GM19372 (cell line): Measurements from ENCODE around the gene PITX1.
"Not testable (repeated sequence)": the region's sequence is repeated elsewhere in the genome, so short reads cannot be mapped to it uniquely, and the experiment has no call there.

Source experiments
- ATAC-seq: cut with Tn5 transposase; IDR thresholded peaks from one replicate; pipeline ENCODE4 v1.9.1; 2021; ENCODE audit warnings: mild to moderate bottlenecking, low read depth, moderate library complexity; ENCODE audit not compliant: unreplicated experiment

PITX1 gene

DNA sequence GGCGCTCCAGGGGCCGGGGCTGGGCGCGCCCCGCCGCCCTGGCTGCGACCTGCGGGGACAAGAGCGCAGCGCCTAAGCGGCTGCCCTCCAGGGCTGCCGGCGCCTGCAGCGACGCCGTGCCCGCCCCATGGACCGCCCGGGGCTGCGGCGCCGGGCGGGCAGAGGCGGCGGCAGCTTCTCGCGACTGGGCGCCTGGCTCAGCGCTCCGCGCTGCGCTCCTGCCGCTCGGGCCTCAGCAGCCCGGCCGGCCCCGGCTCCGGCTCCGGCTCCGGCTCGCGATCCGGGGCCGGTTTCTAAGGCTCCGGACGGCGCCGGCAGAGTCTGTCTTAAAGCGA is at the start of gene PITX1:
Gene PITX1 (minus strand): TSS at position 328 of the 335 bp plus-strand sequence. CDS start 347 bp downstream, outside the sequence.
- no peak for ATAC-seq

DNA sequence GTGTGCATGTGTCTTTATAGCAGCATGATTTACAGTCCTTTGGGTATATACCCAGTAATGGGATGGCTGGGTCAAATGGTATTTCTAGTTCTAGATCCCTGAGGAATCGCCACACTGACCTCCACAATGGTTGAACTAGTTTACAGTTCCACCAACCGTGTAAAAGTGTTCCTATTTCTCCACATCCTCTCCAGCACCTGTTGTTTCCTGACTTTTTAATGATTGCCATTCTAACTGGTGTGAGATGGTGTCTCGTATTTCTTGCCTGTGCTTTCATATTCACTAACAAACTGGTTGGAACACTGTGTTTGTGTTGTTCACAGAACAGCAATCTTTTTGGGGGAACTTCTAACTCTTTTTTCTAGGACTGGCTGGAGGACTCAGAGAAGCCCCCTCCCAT is 49.3 kb upstream of the PITX1 start:
- ATAC-seq: not testable (repeated sequence)

DNA sequence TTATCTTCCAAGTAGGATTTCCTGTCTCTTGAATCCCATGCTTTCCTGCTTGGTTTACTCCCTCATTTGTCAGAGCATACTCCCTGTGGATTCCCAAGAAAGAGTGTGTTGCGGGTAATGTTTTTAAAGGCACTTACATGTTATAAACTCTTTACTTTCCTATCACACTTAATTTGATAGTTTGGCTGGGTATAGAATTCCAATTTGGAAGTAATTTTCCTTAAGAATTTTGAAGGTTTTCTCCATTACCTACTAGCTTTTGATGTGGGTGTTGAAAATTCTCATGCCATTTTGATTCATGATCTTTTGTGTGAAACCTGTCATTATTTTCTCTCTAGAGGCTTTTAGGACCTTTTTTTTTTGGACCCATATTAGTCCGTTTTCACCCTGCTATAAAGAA is 47.2 kb upstream of the PITX1 start:
- no peak for ATAC-seq

DNA sequence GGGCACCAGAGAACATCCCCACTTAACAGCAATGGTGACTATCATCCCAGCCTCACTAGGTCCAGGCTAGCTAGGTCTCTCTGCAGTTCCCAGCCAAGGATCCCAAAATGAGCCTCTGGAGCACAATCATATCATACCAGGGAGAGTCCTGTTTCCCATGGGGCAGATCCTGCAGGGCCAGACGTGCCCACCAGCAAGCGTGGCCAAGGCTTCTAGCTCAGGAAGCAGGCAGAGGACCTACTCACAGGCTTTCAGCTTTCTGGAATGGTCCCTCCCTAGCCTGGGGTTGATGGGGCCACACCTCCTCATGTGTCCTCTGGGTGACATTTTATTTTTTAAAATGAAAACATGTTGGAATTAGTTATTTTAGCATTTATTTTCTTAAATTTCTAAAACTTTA is 45.7 kb upstream of the PITX1 start:
- ATAC-seq: no peak

DNA sequence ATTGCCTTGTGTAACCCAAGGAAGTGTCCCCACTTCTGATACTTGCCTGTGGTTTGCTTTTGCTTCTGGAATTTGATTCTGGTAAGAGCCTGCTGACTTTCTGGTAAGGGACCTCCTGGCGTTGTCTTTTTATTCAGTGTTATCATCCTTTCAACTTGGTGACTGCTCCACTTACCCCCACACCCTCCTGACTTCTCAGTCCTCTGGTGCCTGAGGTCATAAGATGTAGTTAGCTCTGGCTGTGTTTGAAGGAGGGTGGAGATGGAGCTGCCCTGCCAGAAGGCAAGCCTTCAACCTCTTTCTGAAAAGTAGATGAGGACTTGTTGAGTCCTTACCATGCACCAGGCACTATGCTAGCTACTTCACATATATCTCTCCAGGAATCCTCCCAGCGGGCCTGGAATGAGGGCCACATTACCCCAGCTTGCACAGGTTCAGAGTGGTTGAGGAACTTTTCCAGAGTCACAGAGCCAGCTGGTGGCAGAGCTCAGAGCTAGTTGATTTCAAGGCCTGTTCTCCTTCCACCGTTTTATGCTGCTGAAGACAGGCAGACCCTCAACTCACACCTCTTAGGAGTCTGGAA is 45.2 kb upstream of the PITX1 start:
- ATAC-seq: no peak

DNA sequence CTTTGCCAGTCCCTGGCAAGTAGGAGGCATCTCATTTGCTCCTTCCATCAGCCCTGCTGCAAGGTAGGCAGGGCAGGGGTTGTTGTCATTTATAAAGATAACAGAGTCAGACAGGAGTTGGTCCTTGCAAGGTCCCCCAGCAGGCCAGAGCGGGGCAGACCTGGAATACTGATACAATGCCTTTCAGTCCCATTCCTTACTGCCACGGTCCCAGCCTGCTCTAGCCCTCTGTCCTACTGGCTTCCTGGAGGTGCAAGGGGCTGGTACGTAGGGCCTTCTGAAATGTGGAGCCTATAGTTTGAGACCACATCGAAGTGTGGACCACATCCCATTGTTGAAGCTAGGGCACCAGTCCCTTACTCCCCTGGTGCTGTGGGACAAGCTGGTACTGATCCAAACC is 42.8 kb upstream of the PITX1 start:
- ATAC-seq: no peak

DNA sequence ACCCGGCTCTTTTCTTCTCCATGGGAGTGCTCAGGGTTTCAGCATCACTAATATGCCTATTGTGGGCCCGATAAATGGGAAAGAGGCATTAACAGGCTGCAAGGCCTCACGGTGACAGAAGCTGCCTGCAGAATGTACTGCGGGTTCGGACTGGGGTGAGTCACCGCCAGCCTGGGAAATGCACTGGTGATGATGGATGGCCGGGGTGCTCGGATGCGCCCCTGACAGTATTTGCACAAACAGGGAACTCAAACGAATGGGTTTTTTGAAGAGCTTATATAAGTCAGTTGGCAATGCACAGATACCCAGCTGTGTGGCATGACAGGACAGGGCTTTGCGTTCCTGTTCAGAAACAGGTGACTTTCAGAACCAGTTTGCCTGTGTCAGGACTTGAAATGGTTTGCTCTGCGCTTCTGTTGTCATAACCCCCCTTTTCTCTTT is 42.0 kb upstream of the PITX1 start:
- no peak for ATAC-seq

DNA sequence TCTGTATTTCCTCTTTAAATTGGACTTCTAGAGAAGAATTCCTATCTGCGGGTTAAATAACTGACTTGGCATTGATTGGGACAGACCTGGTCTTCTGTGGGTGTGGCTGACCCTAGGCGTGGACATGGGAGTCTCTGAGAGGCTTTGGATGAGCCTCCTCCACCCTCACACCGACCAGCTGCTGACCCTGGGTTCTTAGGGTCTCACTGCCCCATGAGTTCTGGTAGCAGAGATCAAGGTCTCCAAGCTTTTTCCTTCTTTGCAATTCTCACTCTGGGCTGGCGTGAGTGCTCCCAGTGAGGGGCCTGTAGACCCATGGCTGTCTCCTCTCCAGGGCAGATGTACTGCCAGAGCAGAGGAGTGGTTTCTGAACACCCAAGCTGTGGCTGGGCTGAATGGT is 41.6 kb upstream of the PITX1 start:
- no peak for ATAC-seq

DNA sequence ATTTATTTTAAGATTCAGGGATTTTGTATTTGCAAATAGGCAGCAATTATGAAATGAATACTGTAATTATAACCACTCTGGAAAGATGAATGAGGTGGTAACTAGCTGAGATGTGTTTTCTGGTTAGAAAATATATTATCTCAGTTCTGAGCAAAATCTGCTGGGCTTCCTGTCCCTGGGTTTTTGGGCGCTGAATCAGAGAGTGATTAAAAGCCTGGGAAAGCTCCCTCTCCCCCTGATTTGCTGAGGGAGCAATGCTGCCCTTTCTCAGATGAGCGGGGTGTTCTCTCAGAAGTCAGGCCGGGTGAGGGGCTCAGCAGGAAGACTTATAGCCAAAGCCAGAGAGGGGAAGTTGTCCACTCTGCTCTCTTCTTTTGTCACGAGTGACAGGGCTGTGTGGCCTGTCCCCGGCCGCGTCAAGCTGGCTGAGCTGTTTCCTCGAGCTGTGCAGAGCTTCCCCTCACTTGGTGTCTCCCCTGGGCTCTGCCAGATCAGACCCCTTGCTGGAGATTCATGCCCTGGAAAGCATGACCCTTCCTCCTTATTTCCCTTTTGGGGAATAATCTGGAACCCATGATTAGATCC is 39.8 kb upstream of the PITX1 start:
- ATAC-seq: no peak

DNA sequence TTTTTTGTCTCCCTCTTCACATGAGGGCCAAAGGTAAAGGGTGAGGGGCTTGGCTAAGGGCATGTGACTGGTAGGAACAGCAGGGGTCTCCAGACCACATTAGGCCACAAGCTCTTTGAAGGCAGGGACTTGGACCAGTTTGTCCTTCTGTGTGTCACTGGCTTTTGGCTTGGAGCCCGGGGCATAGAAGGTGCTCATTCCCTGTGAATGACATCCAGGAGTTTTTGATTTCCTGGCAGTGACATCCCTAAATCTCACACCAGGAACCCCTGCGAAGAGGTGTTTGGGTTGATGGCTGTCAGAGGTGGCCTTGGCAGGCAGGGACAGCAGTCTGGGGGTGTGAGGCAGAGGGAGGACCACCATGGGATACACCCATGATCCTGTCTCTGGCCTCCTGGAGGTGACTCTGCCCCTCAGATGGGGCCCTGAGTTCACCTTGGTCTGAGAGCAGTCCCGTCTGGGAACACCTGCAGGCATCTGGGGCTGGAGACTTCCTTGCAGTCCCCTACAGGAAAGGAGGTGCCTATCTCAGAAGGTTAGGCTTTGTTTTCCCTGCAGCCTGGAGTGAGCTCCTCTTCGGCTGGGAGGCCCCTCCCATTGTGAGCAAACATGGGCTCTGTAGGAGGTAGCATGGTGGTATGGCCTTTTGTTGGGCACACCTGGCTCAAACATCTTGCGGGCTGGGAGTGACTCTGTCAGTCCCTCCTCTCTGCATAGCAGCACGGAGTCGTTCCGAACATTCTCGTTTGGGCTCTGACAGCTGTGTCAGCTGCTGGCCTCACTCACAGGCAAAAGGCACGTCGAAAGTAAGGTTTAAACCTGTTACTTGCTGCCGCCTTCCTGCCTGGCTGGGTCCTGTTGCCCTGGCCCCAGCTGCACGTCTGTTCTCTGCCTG is 38.6 kb upstream of the PITX1 start:
- no peak for ATAC-seq

DNA sequence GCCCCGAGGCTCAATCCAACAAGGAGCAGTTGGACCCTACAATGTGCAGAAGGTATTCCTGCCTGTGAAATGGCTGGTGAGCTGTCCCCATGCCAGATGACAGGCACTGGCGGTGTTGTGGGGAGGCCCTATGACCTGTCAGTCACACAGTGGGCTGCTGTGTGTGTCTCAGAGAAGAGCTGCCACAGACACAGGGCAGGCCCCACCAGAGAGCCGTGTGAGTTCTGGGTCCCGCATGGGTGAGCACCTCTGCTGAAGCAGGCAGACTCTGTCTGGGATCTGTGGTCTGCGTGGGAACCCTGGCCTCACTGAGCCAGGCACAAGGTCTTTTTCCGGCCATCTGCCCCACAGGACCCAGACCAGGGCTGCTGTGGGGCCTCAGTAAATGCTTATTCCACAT is 37.3 kb upstream of the PITX1 start:
- no peak for ATAC-seq

DNA sequence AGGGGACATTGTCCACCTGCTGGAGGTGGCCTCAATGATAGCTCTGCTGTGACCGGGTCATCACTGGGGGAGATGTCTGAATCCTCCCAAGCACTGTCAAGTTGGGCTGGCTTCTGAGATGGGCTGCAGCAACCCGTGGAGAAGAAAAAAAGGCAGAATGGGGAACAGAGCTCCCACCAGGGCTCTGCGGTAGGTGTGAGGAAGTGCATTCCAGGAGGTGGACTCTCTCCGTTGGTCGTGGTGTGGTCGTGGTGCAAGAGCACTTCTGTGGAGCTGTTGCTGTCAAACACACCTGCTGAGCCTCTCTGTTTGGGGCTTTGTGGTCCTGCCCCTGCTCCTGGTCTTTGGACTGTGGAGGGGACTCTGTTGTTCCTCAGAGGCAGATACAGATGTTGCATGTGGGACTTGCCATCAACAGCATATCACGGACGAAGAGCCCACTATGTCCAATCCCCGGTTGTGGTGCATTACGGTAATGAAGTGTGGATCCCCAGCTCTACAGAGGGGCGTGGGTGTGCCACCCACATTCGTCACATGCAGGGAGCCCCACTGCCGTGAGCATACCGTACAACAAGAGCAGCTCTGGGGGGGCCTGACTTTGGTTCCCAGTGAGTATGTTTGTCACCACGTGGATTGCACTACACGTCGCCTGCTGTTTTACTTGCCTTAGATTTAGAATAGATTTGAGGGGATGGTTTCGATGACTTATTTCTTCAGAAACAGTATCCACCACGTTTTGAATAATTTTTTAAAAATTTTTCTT is 36.0 kb upstream of the PITX1 start:
- no peak for ATAC-seq

DNA sequence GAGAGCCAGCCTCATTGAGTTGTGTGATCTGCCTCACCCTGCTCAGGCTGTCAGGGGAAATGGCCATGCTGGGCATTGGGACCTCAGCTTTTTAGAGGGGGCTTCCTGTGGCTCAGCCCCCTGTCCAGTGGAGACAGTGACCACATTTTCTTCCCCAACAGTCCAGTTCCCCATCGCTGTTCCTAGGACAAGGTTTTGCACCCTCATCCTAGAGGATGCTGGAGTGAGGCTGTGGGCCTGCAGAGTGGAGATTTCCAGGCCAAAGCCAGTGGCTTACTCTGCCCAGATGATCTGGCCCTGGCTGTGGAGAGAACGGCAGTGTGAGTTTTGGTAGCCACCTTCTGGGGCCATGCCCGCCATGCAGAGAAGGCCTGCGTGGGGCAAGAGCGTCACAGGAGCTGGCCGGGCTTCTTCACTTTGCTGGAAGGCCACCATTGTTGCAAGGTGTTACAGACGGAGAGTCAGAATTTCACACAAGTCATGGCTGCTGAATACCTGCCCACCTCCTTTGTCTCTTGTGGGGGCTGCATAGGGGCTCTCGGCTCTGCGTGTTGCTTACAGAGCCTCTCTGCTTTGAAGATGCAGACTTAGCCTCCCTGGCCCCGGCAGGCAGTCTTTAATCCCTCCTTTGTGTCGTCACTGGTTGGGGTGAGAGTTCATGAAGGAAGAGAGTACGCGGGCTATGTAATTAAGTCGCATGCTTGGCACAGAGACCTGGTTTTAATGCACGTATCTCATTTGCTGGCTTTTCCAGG is 35.2 kb upstream of the PITX1 start:
- no peak for ATAC-seq

DNA sequence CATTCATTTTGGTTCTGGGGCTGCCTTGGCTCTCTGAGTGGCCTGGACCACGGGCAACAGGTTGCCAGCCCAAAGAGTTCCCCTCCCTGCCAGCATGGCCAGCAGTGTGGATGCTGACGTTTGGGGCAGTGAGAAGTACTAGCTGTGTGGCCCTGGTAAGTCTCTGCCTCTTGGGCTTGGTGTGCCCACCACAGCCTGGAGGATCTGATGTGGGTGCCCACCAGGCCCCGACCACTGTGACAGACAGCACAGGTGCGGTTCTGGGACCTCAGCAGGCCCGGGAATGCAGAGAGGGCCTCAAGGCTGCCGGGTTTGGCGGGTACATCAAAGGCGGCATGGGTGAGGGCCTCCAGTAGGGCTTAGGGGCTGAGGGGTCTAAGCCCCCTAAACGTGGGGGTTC is 33.6 kb upstream of the PITX1 start:
- no peak for ATAC-seq

DNA sequence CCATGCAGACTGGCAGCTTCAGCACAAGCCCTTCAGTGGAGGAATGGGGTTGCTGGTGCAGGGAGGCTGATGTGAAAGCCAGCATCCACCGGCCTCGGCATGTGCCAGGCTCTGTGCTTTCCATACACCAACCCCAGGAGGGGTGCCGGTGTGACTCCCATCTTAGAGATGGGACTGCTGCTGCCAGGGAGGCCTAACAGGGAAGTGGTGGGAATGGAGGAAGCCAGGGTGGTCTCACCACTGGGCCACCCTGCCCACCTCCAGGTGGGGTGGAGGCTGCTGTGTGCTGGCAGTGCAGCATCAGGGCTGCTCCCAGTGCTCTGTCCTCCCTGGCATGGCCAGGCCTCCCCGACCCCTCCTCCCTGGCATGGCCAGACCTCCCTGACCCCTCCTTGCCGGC is 32.8 kb upstream of the PITX1 start:
- no peak for ATAC-seq

DNA sequence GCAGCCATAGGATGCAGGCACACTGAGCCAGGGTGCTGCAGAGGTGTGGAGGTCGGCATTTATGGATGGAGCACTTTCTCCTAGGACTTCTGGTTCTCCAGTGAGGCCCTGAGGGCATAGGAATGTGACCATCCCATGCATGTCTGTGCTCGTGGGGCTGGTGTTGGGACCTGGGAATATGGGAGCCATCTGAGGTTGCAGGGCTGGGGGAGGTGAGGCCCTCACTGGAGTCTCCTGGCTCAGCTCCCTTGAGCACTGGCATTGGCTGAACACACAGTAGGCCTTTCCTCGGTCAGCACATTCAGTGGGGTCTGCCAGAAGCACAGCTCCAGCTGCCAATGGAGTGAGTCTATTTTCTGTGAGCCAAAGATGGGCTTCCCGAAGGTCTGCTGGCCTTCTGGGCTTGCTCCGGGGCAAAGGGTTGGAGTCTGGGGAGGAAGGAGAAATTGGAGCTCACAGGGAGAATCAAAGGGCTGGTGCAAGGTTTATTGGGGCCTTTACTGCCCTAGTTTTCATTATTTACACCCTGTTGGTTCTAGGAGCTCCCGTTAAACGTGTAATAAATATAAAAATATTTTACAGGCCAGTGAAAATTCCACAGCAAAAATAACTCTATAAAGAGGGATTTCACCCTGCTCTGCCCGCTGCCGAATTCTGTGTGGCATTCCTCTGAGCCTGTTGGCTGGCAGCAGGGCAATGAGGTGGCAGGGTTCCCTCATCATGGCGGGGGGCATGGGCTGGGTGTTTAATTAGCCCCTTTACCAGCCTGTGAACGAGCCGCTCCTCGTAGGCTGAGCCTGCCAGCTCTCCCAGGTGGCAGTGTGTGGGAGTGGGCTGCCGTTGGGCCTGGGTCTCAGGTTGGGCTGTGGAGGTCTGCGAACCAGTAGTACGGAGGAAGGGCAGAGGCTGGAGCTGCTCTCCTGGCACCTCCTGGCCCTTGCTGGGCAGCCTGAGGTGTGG is 31.6 kb upstream of the PITX1 start:
- ATAC-seq: no peak

DNA sequence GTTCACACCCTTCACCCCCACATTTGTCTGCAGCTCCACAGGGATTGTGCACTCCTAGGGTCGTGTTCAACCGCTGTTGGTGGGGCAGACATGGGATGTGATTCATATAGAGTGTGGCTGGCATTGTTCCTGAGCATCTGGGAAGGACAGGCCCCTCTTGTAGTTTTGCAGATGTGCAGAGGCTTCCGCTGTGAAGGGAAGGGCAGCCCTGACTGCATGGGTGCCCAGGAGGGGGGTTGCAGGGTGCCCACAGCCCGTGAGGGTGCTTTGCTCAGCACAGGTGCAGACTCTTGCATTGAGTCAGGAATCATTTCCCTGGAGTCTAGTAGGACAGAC is 30.2 kb upstream of the PITX1 start:
- ATAC-seq: no peak

DNA sequence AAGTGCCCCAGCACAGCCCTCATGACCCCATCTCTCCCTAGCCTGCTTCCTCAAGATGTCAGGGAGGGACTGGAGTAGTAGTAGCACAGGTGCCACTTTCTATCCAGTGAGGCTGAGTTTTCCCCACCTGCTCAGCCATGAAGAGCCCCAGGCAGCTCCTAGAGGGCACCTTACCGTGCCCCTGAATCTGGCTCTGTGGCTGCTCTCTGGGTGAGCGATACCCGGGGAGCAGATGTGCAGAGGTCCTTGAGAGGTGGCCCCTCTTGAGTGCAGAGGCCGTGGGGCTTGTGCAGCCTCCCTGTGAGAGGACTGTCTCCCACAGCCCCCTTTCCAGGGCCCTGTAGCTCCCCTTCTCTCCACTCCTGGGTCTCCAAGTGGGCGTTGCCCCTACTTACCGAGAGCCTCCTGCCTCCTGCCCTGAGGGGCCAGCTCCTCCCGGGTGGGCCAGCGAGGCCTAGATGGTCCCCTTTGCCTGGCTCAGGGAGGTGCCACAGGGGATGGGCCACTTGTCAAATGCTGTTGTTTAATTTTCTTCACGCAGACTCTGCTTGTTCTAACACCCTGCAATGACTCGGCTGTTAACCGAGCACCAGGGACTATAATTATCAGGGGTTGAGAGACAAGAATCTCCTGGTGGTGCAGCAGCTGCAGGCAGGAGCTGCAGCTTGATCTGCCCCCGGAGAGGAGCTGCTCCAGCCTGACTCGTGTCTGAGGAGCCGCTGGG is 29.6 kb upstream of the PITX1 start:
- ATAC-seq: no peak

DNA sequence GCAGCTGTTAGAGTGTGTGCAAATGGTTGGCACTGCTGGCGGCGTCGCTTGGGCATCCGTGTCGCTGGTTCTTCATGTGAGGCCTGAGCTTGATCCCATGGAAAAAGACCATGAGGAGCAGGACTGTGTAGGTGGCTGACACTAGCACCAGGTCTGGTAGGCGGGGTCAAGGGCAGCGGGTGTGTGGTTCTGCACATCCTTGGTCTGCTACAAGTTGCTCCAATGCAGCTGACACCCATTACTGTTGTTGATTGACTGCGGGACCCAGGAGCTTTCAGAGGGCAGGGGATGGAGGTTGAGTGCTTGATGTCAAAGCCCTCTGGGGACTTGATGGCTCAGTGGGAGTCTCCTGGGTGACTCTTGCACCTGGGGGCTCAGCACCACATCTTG is 29.0 kb upstream of the PITX1 start:
- no peak for ATAC-seq
